ENCODE data around the gene MSH2. TPM values are rescaled to one million over a fixed set of nuclear protein-coding genes. Genes with fewer than 3 reads are reported as not detected.

The MSH2 gene
- total RNA-seq, result 18.6 and 36.2 TPM in 2 replicates

GRCh38 chr2:47402805-47403608 lies at the start of gene MSH2:
Gene MSH2, plus strand, starts transcription at chr2:47403156. Its CDS starts 36 bp downstream, at chr2:47403192.

Other genes starting within 250 kb of the MSH2 start
- gene STPG4, start 247.8 kb upstream of the MSH2 start, total RNA-seq, result under 0.01 and 0.56 TPM in 2 replicates
- gene CALM2, start 226.6 kb upstream of the MSH2 start, total RNA-seq, result 1,002 and 1,453 TPM in 2 replicates
- gene EPCAM, start 33.8 kb upstream of the MSH2 start, total RNA-seq, result 0.19 and 0.28 TPM in 2 replicates
- under 0.01 TPM in 1 of 2 replicates, not detected in the other for gene KCNK12, start 167.8 kb downstream of the MSH2 start, total RNA-seq